Endothelial cell (in vitro differentiated cells): ENCODE results near the gene C1orf105. TPM values are rescaled to one million over a fixed set of nuclear protein-coding genes. Genes with fewer than 3 reads are reported as not detected.
A peak's percentile ranks its signal among the peaks of the same experiment; 100 is the strongest.

ENCODE experiments used
- DNase-seq: peaks from one replicate; pipeline ENCODE4 v3.0.0; 2021; ENCODE audit warnings: low spot score
- H3K27ac Mint-ChIP-seq: one replicate; pipeline ENCODE4 v1.8.0; 2021; ENCODE audit warnings: mixed read lengths, inconsistent platforms; ENCODE audit not compliant: unreplicated experiment
- H3K27me3 Mint-ChIP-seq: one replicate; pipeline ENCODE4 v1.8.0; 2021; ENCODE audit warnings: mild to moderate bottlenecking, moderate library complexity, mixed read lengths, inconsistent platforms; ENCODE audit not compliant: unreplicated experiment
- H3K36me3 Mint-ChIP-seq: one replicate; pipeline ENCODE4 v1.8.0; 2021; ENCODE audit warnings: mild to moderate bottlenecking, low read depth, mixed read lengths, inconsistent platforms; ENCODE audit not compliant: unreplicated experiment
- H3K4me1 Mint-ChIP-seq: one replicate; pipeline ENCODE4 v1.8.0; 2021; ENCODE audit warnings: mild to moderate bottlenecking, mixed read lengths, inconsistent platforms; ENCODE audit not compliant: unreplicated experiment
- H3K4me3 Mint-ChIP-seq: one replicate; pipeline ENCODE4 v1.8.0; 2021; ENCODE audit warnings: mild to moderate bottlenecking, mixed read lengths, inconsistent platforms; ENCODE audit not compliant: unreplicated experiment
- H3K9me3 Mint-ChIP-seq: one replicate; pipeline ENCODE4 v1.8.0; 2021; ENCODE audit warnings: mixed read lengths, inconsistent platforms; ENCODE audit not compliant: unreplicated experiment
- CTCF ChIP-seq: fragments of 200-600 bp; sonication (generic); IDR thresholded peaks from one replicate; pipeline ENCODE4 v1.5.0; 2021; ENCODE audit warnings: antibody characterized with exemption; ENCODE audit not compliant: unreplicated experiment
- total RNA-seq: library from RNA; stranded (reverse); fragmentation: NEBNext Ultra II Directional; extraction: Animal tissue kit (Norgen Biotek cat#: 25700); gene quantifications from one replicate; pipeline ENCODE4 v1.2.1, GENCODE V29; 2021; ENCODE audit not compliant: unreplicated experiment

C1orf105 gene
- total RNA-seq, 1 donor from 2014 or later: 0.85 TPM

GRCh38 chr1:172452536-172453152 lies 32.2 kb downstream of the C1orf105 start:
- Mint-ChIP-seq H3K4me3 (no peak overlapping the region), H3K4me1 (peaks cover 48% of the 10 kb centered on the region), H3K27me3 (peaks cover 5% of the 10 kb centered on the region), H3K27ac (peak overlapping the region; percentile 38), H3K36me3 (no peaks in the 10 kb centered on the region), H3K9me3 (no peaks in the 10 kb centered on the region)
- no peak for DNase-seq
- no peak for TF ChIP-seq CTCF

GRCh38 chr1:172453153-172453545 lies 32.7 kb downstream of the C1orf105 start:
- peaks cover 44% of the 10 kb centered on the region for H3K4me1 Mint-ChIP-seq
- TF ChIP-seq CTCF: no peak
- no peaks in the 10 kb centered on the region for H3K9me3 Mint-ChIP-seq
- H3K4me3 Mint-ChIP-seq: no peak overlapping the region
- no peaks in the 10 kb centered on the region for H3K36me3 Mint-ChIP-seq
- DNase-seq: no peak
- peaks cover 5% of the 10 kb centered on the region for H3K27me3 Mint-ChIP-seq
- no peak overlapping the region for H3K27ac Mint-ChIP-seq

GRCh38 chr1:172453607-172454006 lies 33.1 kb downstream of the C1orf105 start:
- Mint-ChIP-seq H3K4me1 (peaks cover 40% of the 10 kb centered on the region), H3K27ac (no peak overlapping the region), H3K4me3 (no peak overlapping the region), H3K9me3 (no peaks in the 10 kb centered on the region), H3K36me3 (no peaks in the 10 kb centered on the region), H3K27me3 (peaks cover 5% of the 10 kb centered on the region)
- DNase-seq: no peak
- TF ChIP-seq CTCF: no peak

- H3K9me3 Mint-ChIP-seq: no peaks in the 10 kb centered on the region
- TF ChIP-seq CTCF: no peak
These were observed 35.0 kb downstream of the C1orf105 start for GRCh38 chr1:172455451-172455850.

GRCh38 chr1:172456344-172456769 lies 35.9 kb downstream of the C1orf105 start:
- peaks cover 3% of the 10 kb centered on the region for H3K27me3 Mint-ChIP-seq
- H3K36me3 Mint-ChIP-seq: no peaks in the 10 kb centered on the region
- H3K4me3 Mint-ChIP-seq: no peak overlapping the region
- TF ChIP-seq CTCF: no peak
- no peaks in the 10 kb centered on the region for H3K9me3 Mint-ChIP-seq
- DNase-seq: no peak
- peaks cover 24% of the 10 kb centered on the region for H3K4me1 Mint-ChIP-seq
- H3K27ac Mint-ChIP-seq: no peak overlapping the region

More at GRCh38 chr1:172455451-172455850, 35.0 kb downstream of the C1orf105 start:
- H3K27me3 Mint-ChIP-seq: peaks cover 3% of the 10 kb centered on the region
- H3K4me3 Mint-ChIP-seq: no peak overlapping the region
- H3K4me1 Mint-ChIP-seq: peaks cover 23% of the 10 kb centered on the region
- H3K27ac Mint-ChIP-seq: no peak overlapping the region
- DNase-seq: no peak
- no peaks in the 10 kb centered on the region for H3K36me3 Mint-ChIP-seq
